ENCODE measurements around the gene PPM1J.

DNA sequence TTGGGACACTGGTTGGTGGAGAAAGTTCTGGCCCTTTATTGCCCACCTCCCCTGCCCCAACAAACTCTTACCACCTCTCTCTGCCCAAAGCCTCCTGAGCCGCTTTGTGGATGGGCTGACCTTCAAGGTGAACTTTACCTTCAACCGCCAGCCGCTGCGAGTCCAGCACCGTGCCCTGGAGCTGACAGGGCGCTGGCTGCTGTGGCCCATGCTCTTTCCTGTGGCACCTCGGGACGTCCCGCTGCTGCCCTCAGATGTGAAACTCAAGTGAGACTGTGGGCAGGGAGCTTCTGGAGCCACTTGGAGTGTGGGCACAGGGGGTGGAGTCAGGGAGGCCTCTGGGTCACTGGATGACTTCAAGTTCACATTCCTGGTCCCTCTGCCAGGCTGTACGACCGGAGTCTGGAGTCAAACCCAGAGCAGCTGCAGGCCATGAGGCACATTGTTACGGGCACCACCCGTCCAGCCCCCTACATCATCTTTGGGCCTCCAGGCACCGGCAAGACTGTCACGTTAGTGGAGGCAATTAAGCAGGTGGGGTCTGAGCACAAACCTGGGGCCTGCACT, 20.7 kb downstream of the PPM1J start:
- TF ChIP-seq, protein P1, sequence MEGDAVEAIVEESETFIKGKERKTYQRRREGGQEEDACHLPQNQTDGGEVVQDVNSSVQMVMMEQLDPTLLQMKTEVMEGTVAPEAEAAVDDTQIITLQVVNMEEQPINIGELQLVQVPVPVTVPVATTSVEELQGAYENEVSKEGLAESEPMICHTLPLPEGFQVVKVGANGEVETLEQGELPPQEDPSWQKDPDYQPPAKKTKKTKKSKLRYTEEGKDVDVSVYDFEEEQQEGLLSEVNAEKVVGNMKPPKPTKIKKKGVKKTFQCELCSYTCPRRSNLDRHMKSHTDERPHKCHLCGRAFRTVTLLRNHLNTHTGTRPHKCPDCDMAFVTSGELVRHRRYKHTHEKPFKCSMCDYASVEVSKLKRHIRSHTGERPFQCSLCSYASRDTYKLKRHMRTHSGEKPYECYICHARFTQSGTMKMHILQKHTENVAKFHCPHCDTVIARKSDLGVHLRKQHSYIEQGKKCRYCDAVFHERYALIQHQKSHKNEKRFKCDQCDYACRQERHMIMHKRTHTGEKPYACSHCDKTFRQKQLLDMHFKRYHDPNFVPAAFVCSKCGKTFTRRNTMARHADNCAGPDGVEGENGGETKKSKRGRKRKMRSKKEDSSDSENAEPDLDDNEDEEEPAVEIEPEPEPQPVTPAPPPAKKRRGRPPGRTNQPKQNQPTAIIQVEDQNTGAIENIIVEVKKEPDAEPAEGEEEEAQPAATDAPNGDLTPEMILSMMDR (IDR thresholded peaks at IDR 0.05) = no peak
- TF ChIP-seq POLR2A (IDR thresholded peaks at IDR 0.05) = no peak

Measured in thyroid gland (tissue), 4 donors.